ENCODE measurements around the gene NKX1-1.

Gene NKX1-1

GRCh38 chr4:1421657-1422056 is 15.4 kb upstream of the NKX1-1 start:
- Mint-ChIP-seq H3K27ac (no peak overlapping the region), H3K4me3 (no peak overlapping the region), H3K36me3 (no peaks in the 10 kb centered on the region), H3K4me1 (no peaks in the 10 kb centered on the region), H3K9me3 (no peaks in the 10 kb centered on the region)
- ATAC-seq (no peak), DNase-seq (ENCODE audit: low spot score in 2 of 2) (no peak)

DNA sequence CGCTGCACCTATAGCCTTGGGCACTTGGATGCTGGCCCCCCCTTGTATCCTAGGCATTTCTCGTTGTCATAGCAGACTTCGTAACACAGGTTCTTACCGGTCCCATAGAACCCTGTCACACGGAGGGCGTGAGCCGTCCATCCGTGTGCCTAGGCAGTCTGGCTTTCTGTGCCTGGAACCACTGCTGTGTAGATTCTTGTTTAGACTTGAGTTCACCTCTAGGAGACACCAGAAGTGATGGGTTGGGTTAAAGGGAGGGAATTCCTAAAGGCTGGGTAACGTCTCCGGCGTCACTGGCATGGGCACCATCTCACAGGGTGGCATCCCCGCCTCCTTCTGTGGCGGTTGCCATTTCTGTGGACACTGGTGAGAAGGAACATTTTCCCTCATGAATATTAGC is 13.5 kb upstream of the NKX1-1 start:
- Mint-ChIP-seq H3K4me1 (no peaks in the 10 kb centered on the region), H3K27ac (no peak overlapping the region), H3K9me3 (no peaks in the 10 kb centered on the region), H3K4me3 (no peak overlapping the region), H3K36me3 (no peaks in the 10 kb centered on the region)
- no peak for ATAC-seq
- no peak for DNase-seq (ENCODE audit: low spot score in 2 of 2)

DNA sequence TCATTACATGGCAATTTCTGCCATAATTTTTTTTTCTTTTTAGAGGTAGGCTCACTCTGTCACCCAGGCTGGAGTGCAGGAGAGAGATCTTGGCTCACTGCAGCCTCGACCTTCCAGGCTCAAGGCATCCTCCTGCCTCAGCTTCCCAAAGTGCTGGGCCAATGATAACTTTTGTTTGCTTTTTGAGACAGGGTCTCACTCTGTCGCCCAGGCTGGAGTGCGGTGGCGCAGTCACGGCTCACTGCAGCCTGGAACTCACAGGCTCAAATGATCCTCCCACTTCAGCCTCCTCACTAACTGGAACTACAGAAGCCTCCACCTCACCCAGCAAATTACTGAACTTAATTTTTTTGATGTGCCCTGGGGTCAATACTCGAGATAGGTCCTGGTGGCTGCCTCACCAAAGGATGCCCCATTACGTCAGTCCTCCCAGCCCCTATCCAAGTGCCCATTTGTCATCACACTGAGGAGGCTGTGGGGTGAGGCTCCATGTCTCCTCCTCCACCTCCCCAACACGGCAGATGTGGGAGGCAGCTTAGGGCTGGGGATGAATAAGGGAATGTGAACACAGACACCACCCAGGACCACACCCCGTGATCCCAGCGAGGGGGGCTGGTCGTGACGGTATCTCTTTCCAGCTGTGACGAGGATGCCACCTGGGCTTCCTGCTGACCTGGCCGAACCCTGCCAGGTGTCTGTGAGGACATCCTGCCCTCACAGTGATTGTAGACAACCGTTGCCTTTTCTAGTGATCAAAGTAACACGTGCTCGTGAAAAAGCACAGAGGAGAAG is 12.4 kb upstream of the NKX1-1 start:
- no peak overlapping the region for H3K27ac Mint-ChIP-seq
- no peaks in the 10 kb centered on the region for H3K4me1 Mint-ChIP-seq
- no peaks in the 10 kb centered on the region for H3K36me3 Mint-ChIP-seq
- ATAC-seq (peak; percentile 24), DNase-seq (ENCODE audit: low spot score in 2 of 2) (peak in 1 of 2 donors; percentile 20)
- H3K4me3 Mint-ChIP-seq, result no peak overlapping the region
- H3K9me3 Mint-ChIP-seq, result no peaks in the 10 kb centered on the region

GRCh38 chr4:1417522-1418390 is 11.5 kb upstream of the NKX1-1 start:
- H3K9me3 Mint-ChIP-seq, result no peaks in the 10 kb centered on the region
- H3K27ac Mint-ChIP-seq, result no peak overlapping the region
- H3K4me3 Mint-ChIP-seq, result no peak overlapping the region
- ATAC-seq (no peak), DNase-seq (ENCODE audit: low spot score in 2 of 2) (peak in 1 of 2 donors; percentile 36)
- H3K36me3 Mint-ChIP-seq, result no peaks in the 10 kb centered on the region
- no peaks in the 10 kb centered on the region for H3K4me1 Mint-ChIP-seq

DNA sequence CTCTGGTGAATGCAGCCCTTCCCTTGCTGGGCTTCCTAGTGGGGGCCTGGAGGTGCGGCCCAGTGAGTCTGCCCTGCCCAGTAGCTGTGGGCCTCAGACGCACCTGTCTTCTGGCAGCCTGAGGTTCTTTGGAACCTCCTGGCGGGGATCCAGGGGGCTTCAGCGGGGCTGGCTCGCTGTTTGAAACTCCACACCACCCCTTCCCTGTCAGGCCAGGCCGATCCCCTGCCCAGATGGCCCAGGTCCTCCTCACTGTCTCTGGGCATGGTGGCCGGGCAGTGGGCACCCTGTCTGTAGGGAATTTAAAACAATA is 10.7 kb upstream of the NKX1-1 start:
- Mint-ChIP-seq H3K4me3 (no peak overlapping the region), H3K27ac (no peak overlapping the region), H3K4me1 (no peaks in the 10 kb centered on the region), H3K36me3 (no peaks in the 10 kb centered on the region), H3K9me3 (no peaks in the 10 kb centered on the region)
- ATAC-seq (no peak), DNase-seq (ENCODE audit: low spot score in 2 of 2) (no peak)

GRCh38 chr4:1416051-1416947 is 10.1 kb upstream of the NKX1-1 start:
- no peaks in the 10 kb centered on the region for H3K9me3 Mint-ChIP-seq
- no peak overlapping the region for H3K27ac Mint-ChIP-seq
- H3K4me3 Mint-ChIP-seq, result no peak overlapping the region
- no peaks in the 10 kb centered on the region for H3K4me1 Mint-ChIP-seq
- DNase-seq (ENCODE audit: low spot score in 2 of 2), result no peak
- peak; percentile 11 for ATAC-seq
- H3K36me3 Mint-ChIP-seq, result no peaks in the 10 kb centered on the region

DNA sequence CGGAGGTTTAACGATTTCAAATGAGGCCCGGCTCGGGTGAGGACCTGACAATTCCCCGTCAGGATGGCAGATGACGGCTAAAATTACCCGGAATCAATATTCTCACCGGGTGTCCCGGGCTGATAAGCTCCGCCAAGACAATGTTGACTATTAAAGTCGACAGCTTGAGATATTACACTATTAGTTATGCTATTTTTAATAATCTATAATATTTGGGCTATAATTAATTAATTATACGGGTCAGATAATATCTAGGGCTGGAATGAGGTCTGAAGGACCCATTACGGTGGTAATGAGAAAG is 9.4 kb upstream of the NKX1-1 start:
- DNase-seq (ENCODE audit: low spot score in 2 of 2) (no peak), ATAC-seq (no peak)
- H3K27ac Mint-ChIP-seq, result no peak overlapping the region
- H3K4me3 Mint-ChIP-seq, result no peak overlapping the region
- H3K4me1 Mint-ChIP-seq, result no peaks in the 10 kb centered on the region
- H3K9me3 Mint-ChIP-seq, result no peaks in the 10 kb centered on the region
- H3K36me3 Mint-ChIP-seq, result no peaks in the 10 kb centered on the region

- Mint-ChIP-seq H3K36me3 (no peaks in the 10 kb centered on the region), H3K4me3 (no peak overlapping the region), H3K27ac (no peak overlapping the region), H3K9me3 (no peaks in the 10 kb centered on the region), H3K4me1 (no peaks in the 10 kb centered on the region)
- ATAC-seq (no peak), DNase-seq (ENCODE audit: low spot score in 2 of 2) (no peak)
Measured at GRCh38 chr4:1414831-1415680, 8.8 kb upstream of the NKX1-1 start.

- Mint-ChIP-seq H3K36me3 (no peaks in the 10 kb centered on the region), H3K9me3 (no peaks in the 10 kb centered on the region), H3K4me3 (no peak overlapping the region), H3K27ac (no peak overlapping the region), H3K4me1 (no peaks in the 10 kb centered on the region)
- ATAC-seq (no peak), DNase-seq (ENCODE audit: low spot score in 2 of 2) (no peak)
Measured at GRCh38 chr4:1413687-1414479, 7.6 kb upstream of the NKX1-1 start.

DNA sequence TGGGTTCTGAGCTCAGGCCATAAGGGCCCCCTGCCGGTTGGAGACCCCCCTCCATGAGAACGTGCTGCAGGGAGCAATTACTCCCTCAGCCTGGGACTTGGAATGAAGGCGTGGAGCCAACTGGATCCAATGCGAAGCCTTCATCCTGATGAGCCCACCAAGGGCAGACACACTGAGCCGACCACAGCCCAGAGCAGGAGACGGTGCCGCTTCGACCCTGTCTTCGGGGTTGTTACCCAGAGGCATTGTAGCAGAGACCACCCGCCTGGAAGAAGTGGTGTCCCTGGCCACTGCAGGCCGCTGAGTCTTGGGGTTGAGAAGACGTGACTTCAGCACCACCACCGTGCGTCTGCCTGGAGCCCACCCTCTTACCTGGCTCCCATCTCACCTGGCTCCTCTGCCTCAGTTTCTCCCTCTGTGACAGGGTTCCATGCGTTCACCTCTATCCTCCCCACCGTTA is 7.0 kb upstream of the NKX1-1 start:
- no peak overlapping the region for H3K4me3 Mint-ChIP-seq

DNA sequence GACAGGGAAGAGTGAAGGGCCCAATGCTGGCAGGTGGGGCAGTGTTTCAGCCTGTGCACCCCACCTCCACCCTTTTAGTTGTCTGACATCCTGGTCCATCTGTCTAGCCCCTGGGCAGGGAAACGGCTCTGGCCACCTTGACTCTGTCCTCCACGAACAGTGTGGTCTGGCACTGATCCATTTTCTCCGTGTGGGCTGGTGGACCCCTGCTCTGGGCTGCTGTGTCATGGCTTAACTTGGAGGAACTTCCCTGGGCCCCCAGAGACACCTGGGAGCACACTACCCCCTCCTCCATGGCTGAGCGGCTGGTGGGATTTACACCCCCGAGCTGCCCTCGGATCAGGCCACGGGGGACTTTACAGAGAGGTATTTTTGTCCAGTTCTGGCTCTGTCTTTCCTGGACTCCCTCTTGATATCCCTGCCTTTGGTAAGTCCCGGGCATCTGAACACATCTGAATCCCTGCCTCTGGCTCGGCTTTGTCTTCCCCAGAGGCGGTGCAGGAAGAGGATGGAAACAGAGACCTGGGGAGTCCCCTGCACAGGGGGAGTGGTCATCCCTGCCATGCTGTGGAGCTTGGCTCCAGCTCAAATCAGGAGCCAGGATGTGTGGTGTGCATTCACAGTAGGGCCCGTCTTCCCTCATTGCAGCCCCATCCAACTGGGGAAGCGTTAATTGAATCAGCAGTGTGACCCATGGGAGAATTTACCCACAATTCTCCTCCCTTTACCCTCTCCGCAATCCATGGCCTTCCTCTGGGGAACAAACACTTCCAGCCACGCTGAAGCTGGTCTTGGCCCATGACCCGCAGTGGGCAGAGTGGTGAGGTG is 6.3 kb upstream of the NKX1-1 start:
- no peak overlapping the region for H3K27ac Mint-ChIP-seq
- H3K4me3 Mint-ChIP-seq, result no peak overlapping the region
- H3K36me3 Mint-ChIP-seq, result peaks cover 5% of the 10 kb centered on the region
- H3K9me3 Mint-ChIP-seq, result no peaks in the 10 kb centered on the region
- no peak for ATAC-seq
- no peak for DNase-seq (ENCODE audit: low spot score in 2 of 2)
- peaks cover 5% of the 10 kb centered on the region for H3K4me1 Mint-ChIP-seq

More for the DNA sequence above, 7.0 kb upstream of the NKX1-1 start:
- H3K9me3 Mint-ChIP-seq, result no peaks in the 10 kb centered on the region
- DNase-seq (ENCODE audit: low spot score in 2 of 2) (no peak), ATAC-seq (no peak)
- H3K27ac Mint-ChIP-seq, result no peak overlapping the region
- H3K36me3 Mint-ChIP-seq, result peaks cover 2% of the 10 kb centered on the region
- H3K4me1 Mint-ChIP-seq, result peaks cover 4% of the 10 kb centered on the region

DNA sequence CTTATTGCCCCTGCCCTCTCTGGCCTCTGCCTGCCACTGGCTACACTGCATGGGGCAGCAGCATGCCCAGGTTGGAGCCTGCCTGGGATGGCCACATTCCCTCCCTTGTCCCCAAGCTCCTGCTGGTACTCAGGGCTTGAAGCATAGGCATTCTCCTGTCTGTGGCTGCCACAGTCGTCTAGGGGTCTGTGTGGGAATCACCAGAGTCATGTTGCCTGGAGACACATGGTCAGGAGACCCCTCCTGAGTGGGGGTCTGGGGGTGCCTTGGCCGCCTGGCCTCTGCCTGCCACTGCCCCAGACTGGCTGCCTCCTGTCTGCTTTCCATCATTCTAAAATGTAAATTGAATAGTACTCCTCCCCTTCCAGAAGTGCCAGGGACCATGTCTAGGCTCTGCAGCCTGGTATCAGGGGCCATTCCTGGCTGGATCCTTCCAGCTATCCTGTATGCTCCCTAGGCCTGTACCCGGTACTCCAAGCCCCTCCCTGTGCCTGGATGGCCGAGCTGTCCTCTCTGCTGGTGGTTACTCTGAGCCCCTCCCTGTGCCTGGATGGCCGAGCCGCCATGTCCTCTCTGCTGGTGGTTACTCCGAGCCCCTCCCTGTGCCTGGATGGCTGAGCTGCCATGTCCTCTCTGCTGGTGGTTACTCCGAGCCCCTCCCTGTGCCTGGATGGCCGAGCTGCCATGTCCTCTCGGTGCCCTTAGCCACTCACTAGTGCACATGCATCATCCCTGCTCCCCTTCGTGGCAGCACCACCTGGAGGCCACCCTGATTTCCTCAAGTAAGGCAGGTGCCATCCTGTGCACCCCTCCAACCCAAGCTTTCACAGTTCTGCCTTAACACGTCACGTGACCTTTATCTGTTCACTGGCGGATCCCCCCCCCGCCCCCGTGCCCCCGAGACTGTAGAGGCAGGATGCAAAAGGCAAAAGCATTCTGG is 5.5 kb upstream of the NKX1-1 start:
- no peak overlapping the region for H3K4me3 Mint-ChIP-seq
- H3K36me3 Mint-ChIP-seq, result peaks cover 5% of the 10 kb centered on the region
- ATAC-seq (no peak), DNase-seq (ENCODE audit: low spot score in 2 of 2) (no peak)
- no peaks in the 10 kb centered on the region for H3K9me3 Mint-ChIP-seq
- peaks cover 5% of the 10 kb centered on the region for H3K4me1 Mint-ChIP-seq
- no peak overlapping the region for H3K27ac Mint-ChIP-seq
